Large intestine (tissue), 3 donors: Measurements from ENCODE around the gene GOLGA3. TPM values are rescaled to one million over a fixed set of nuclear protein-coding genes. Genes with fewer than 3 reads are reported as not detected.
"Not testable (repeated sequence)": the region's sequence is repeated elsewhere in the genome, so short reads cannot be mapped to it uniquely, and the experiment has no call there.

ENCODE experiments used
- DNase-seq, 2 donors: peaks; one replicate each; pipeline versions ENCODE4 v3.0.0 to v3.0.0-alpha.2; 2013
- H3K27ac ChIP-seq: one replicate; pipeline ENCODE4 v1.5.1; 2013; ENCODE audit warnings: low read length
- H3K27me3 ChIP-seq: 2 replicates; pipeline ENCODE4 v1.6.1; 2013; ENCODE audit warnings: low read length; ENCODE audit not compliant: control insufficient read depth, insufficient read depth
- H3K36me3 ChIP-seq: 2 replicates; pipeline ENCODE4 v1.6.1; 2013; ENCODE audit warnings: low read length; ENCODE audit not compliant: control insufficient read depth, insufficient read depth
- H3K4me1 ChIP-seq: one replicate; pipeline ENCODE4 v1.6.1; 2013; ENCODE audit warnings: low read length; ENCODE audit not compliant: control insufficient read depth, insufficient read depth
- H3K4me3 ChIP-seq: one replicate; pipeline ENCODE4 v1.5.1; 2013; ENCODE audit warnings: low read length
- H3K9me3 ChIP-seq: one replicate; pipeline ENCODE4 v1.6.1; 2013; ENCODE audit warnings: mild to moderate bottlenecking, low read depth, low read length, moderate library complexity; ENCODE audit not compliant: control insufficient read depth
- WGBS: methylation state at CpG from one replicate; pipeline ENCODE4 v1.1.5; 2013; ENCODE audit warnings: low lambda C conversion rate; ENCODE audit not compliant: insufficient coverage; 5-methylcytosine and 5-hydroxymethylcytosine counted together
- polyA plus RNA-seq: library from polyadenylated mRNA; unstranded; fragments of 120-200 nt; gene quantifications from one replicate; pipeline ENCODE4 v1.2.1, GENCODE V29; 2013

GOLGA3 gene
- polyA plus RNA-seq, 1 donor: 31.9 TPM

DNA sequence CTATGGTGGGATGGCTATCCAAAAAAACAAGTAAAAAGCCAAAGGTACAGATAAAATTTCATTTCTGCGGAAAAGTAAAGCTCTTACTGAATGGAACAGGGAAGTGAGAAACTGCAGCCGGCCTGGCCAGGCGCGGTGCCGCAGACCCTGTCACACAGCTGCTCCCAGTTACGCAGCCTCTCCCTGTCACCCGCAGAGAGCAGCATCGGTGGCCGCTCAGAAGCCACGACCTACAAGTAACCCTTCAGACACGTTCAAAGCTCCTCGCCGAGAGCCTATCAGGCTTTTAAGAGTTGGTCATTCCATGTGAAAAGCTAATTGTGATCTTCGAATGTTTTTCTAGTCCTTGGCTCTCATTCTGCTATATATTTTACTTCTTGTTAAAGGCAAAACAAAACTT lies 56.1 kb downstream of the GOLGA3 start:
- Histone ChIP-seq H3K9me3 (no peaks in the 10 kb centered on the region), H3K27me3 (no peaks in the 10 kb centered on the region), H3K4me1 (no peaks in the 10 kb centered on the region), H3K36me3 (peaks cover 64% of the 10 kb centered on the region), H3K27ac (no peak overlapping the region), H3K4me3 (no peak overlapping the region)
- no peak for DNase-seq
- whole genome bisulfite sequencing: 92% methylated on average over 2 of the region's 14 CpGs

DNA sequence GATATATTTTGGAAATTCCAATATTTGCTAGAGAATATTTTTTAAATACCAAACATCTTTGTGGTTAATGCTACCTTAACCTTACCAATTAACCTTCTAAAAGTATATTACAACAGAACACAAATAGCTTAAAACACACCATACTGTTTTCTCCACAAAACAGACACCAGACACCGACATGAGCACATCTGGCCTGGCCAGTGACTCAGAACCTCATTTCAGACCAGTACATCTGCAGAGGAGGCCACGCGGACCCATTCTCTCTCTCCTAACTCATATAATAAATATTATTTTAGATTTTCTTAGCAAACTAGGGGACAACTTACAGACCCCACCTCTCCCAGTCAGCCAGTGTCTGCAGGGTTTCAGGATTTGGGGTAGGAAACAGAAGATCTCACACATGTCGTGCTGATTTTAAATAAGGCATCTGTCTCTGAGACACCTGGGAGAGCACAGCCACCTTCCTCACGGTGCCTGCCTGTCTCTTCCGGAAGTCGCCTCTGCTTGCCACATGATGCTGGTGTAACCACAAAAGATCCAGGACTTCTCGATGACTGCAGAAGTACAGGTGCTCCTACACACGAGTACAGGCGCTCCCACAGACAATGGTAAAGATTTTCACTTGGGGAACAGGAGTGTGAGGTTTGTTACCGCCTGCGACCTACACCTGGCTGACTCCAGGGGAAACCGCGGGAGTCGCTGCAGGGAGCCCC lies 57.4 kb downstream of the GOLGA3 start:
- DNase-seq: no peak
- no peak overlapping the region for H3K27ac ChIP-seq
- H3K27me3 ChIP-seq: no peaks in the 10 kb centered on the region
- no peaks in the 10 kb centered on the region for H3K9me3 ChIP-seq
- H3K36me3 ChIP-seq: peaks cover 52% of the 10 kb centered on the region
- H3K4me3 ChIP-seq: no peak overlapping the region
- no CpG with 5 or more reads among the region's 15 CpGs for WGBS
- H3K4me1 ChIP-seq: no peaks in the 10 kb centered on the region

- 57% methylated on average over 6 of the region's 27 CpGs for WGBS
- Histone ChIP-seq H3K36me3 (peaks cover 13% of the 10 kb centered on the region), H3K9me3 (no peaks in the 10 kb centered on the region), H3K27ac (no peak overlapping the region), H3K4me3 (no peak overlapping the region), H3K27me3 (no peaks in the 10 kb centered on the region), H3K4me1 (no peaks in the 10 kb centered on the region)
- peak in 1 of 2 donors; percentile 20 for DNase-seq
Measured at GRCh38 chr12:132766380-132767085, 62.1 kb downstream of the GOLGA3 start.

- H3K4me1 ChIP-seq: no peaks in the 10 kb centered on the region
- no peaks in the 10 kb centered on the region for H3K9me3 ChIP-seq
- no peak overlapping the region for H3K4me3 ChIP-seq
- H3K27ac ChIP-seq: no peak overlapping the region
- WGBS: no CpG with 5 or more reads among the region's 11 CpGs
- no peaks in the 10 kb centered on the region for H3K27me3 ChIP-seq
- peaks cover 8% of the 10 kb centered on the region for H3K36me3 ChIP-seq
- DNase-seq: no peak
Measured at GRCh38 chr12:132765361-132765760, 63.3 kb downstream of the GOLGA3 start.

GRCh38 chr12:132764231-132764630 lies 64.4 kb downstream of the GOLGA3 start:
- Histone ChIP-seq H3K4me1 (peaks cover 3% of the 10 kb centered on the region), H3K36me3 (peaks cover 4% of the 10 kb centered on the region), H3K27me3 (no peaks in the 10 kb centered on the region), H3K9me3 (no peaks in the 10 kb centered on the region), H3K4me3 (no peak overlapping the region), H3K27ac (no peak overlapping the region)
- no CpG with 5 or more reads among the region's 20 CpGs for WGBS
- no peak for DNase-seq

DNA sequence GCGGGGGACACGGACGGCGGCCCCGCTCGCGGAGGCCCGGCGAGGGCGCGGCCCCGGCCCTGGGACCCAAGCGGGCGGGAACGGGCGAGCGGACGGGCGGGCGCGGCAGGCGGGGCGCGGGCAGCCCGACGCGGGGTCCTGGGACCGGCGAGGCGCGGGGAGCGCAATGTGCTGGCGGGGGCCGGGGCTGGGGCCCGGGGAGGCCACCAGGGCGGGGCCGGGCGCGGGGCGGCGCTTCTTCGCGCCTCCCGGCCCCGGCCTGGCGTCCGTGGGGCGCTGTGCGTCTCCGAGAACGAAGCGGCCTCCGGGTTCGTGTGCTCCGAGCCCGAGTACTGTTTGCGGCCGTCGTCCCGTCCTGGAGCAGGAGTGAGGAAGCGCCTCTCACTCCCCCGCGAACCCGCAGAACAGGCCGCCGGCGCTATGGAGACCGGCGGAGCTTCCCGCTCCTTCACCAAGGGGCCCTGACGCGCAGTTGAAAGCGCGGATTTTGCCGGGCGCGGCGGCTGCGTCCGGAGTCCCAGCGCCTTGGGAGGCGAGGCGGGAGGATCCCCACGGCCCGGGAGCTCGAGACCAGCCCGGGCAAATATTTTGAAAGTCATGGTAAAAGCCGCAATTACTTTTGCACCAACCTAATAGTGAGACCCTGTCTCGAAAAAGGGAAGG lies 66.6 kb downstream of the GOLGA3 start:
- WGBS: no CpG with 5 or more reads among the region's 89 CpGs
- Histone ChIP-seq H3K36me3 (peaks cover 14% of the 10 kb centered on the region), H3K4me3 (peak overlapping the region; percentile 65), H3K9me3 (no peaks in the 10 kb centered on the region), H3K4me1 (peaks cover 3% of the 10 kb centered on the region), H3K27ac (peak overlapping the region; percentile 84), H3K27me3 (no peaks in the 10 kb centered on the region)
- peak; percentile 85 to 93 for DNase-seq

DNA sequence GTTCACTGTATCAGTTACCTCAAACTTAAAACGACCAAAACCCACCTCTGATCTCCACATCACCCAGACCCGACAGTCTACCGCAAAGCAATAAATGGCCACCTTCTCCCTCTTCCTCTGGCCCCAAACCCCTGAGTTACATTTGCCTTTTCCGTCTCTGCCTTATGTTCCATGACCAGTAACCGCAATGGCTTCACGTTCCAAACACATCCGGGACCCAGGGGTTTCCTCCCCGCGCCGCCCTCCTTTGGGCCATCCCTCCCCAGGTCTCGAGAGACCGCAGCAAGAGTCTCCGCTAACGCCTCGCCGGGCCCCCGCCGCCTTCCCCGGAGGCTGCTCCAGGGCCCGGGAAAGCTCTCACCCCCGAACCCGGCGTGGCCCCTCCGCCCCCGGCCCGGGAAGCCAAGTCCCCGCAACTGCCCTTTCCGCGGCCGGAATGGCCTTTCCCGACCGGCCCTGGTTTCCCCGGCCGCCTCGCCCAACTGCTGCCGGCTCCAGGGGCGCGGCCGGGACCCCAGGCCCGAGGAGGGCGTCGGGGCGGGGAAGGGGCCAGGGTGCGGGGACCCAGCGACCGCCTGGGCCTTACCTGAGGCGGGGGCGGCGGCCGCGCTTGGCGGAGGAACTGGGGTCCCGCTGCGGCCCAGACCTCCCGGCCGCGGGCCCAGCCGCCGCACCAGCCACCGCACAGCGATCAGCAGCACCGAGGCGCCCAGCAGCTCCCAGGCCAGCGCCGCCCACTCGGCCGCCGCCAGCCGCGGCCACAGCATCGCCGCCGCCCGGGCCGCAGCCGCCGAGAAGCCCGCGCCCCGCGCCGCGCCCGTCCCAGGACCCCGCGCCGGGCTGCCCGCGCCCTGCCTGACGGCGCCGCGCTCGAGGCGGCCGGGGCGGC lies 67.4 kb downstream of the GOLGA3 start, which contains the start of gene ANKLE2:
TSS of gene ANKLE2 (minus strand) at position 801 of the 889 bp plus-strand sequence. CDS start at position 767, 34 bp downstream.
- Histone ChIP-seq H3K36me3 (peaks cover 18% of the 10 kb centered on the region), H3K4me3 (peak within 1 kb of the TSS; percentile 77), H3K4me1 (peaks cover 3% of the 10 kb centered on the region), H3K27ac (peak within 1 kb of the TSS; percentile 84), H3K9me3 (no peaks in the 10 kb centered on the region), H3K27me3 (no peaks in the 10 kb centered on the region)
- no CpG with 5 or more reads among the region's 97 CpGs for WGBS
- DNase-seq: peak in 1 of 2 donors; percentile 65

DNA sequence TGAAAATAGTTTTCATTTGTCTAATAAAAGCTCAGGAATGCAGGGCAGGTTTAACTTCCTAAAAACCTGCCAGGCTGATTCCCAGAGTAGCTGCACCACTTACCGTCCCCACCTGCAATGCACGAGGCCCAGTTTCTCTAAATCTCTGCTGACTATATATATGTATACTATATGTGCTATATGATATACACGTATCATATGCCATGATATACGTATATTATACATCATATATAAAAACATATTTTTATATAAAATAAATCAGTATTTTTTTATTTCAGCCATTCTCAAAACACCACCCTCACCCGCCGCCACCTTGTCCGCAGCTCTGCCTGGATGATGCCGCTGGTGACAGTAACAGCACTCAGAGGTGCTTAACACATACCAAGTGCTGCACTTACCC lies 69.3 kb downstream of the GOLGA3 start:
- no peak for DNase-seq
- no peak overlapping the region for H3K27ac ChIP-seq

GRCh38 chr12:132758825-132759224 lies 69.8 kb downstream of the GOLGA3 start:
- not testable (repeated sequence) for H3K9me3 ChIP-seq, H3K4me3 ChIP-seq, H3K27ac ChIP-seq, H3K4me1 ChIP-seq, DNase-seq, H3K27me3 ChIP-seq
- H3K36me3 ChIP-seq: peaks cover 26% of the 10 kb centered on the region
- WGBS: no CpG with 5 or more reads among the region's 28 CpGs

More for the DNA sequence above, 69.3 kb downstream of the GOLGA3 start:
- no CpG with 5 or more reads among the region's 8 CpGs for WGBS
- Histone ChIP-seq H3K27me3 (no peaks in the 10 kb centered on the region), H3K9me3 (no peaks in the 10 kb centered on the region), H3K4me1 (peaks cover 3% of the 10 kb centered on the region), H3K36me3 (peaks cover 25% of the 10 kb centered on the region), H3K4me3 (no peak overlapping the region)
